Caco-2 (cell line): ENCODE data around the gene ARPC1B. TPM values are rescaled to one million over a fixed set of nuclear protein-coding genes. Genes with fewer than 3 reads are reported as not detected.

Experiments
- BruUV-seq: library from RNA; stranded (reverse); fragments of 400-500 nt; replicated peaks from 2 replicates; lab custom pipeline; 2021; lab: Mats Ljungman, UMichigan
- CTCF ChIA-PET: fragments of 300-600 bp; sonication (Branson Sonifier 250); formaldehyde crosslinking; loops from one replicate; lab custom pipeline; 2022; ENCODE audit warnings: antibody characterized with exemption; lab: Charles Lee
- POLR2A ChIA-PET: fragments of 300-600 bp; sonication (Branson Sonifier 250); formaldehyde crosslinking; loops from one replicate; lab custom pipeline; 2022; ENCODE audit warnings: antibody characterized with exemption; lab: Charles Lee
- DNase-seq, 2 experiments: peaks; one replicate each; pipeline versions ENCODE4 v3.0.0 to v3.0.0-alpha.2; 2020 to 2022
- H3K27me3 ChIP-seq: replicated peaks from 2 replicates; pipeline ENCODE4 v1.6.0; 2011; ENCODE audit warnings: low read length; ENCODE audit not compliant: control insufficient read depth, insufficient read depth
- H3K36me3 ChIP-seq: 2 replicates; pipeline ENCODE4 v1.5.1; 2011; ENCODE audit warnings: low read length; ENCODE audit not compliant: control insufficient read depth, insufficient read depth
- H3K4me1 ChIP-seq: fragments of 250-450 bp; sonication (Bioruptor Pico); 2 replicates; pipeline ENCODE4 v1.5.1; 2020; ENCODE audit warnings: mild to moderate bottlenecking
- H3K4me3 ChIP-seq: 2 replicates; pipeline ENCODE4 v1.5.1; 2011; ENCODE audit warnings: low read depth, mild to moderate bottlenecking, control low read depth, low read length
- H3K9me3 ChIP-seq: fragments of 250-450 bp; sonication (Bioruptor Pico); 2 replicates; pipeline ENCODE4 v1.5.1; 2020; ENCODE audit warnings: mild to moderate bottlenecking, moderate library complexity
- H3K27ac Mint-ChIP-seq: one replicate; pipeline ENCODE4 v1.8.0; 2022; ENCODE audit warnings: mixed read lengths; ENCODE audit not compliant: unreplicated experiment
- H3K27me3 Mint-ChIP-seq: one replicate; pipeline ENCODE4 v1.8.0; 2022; ENCODE audit warnings: mixed read lengths; ENCODE audit not compliant: insufficient read depth, unreplicated experiment
- H3K36me3 Mint-ChIP-seq: one replicate; pipeline ENCODE4 v1.8.0; 2022; ENCODE audit warnings: mild to moderate bottlenecking, mixed read lengths; ENCODE audit not compliant: insufficient read depth, unreplicated experiment
- H3K4me1 Mint-ChIP-seq: one replicate; pipeline ENCODE4 v1.8.0; 2022; ENCODE audit warnings: low read depth, mixed read lengths; ENCODE audit not compliant: unreplicated experiment
- H3K4me3 Mint-ChIP-seq: one replicate; pipeline ENCODE4 v1.8.0; 2022; ENCODE audit warnings: mild to moderate bottlenecking, moderate library complexity, mixed read lengths; ENCODE audit not compliant: unreplicated experiment
- H3K9me3 Mint-ChIP-seq: one replicate; pipeline ENCODE4 v1.8.0; 2022; ENCODE audit warnings: mixed read lengths; ENCODE audit not compliant: unreplicated experiment
- CTCF ChIP-seq, 2 experiments: fragments of 200-600 bp in 1 of 2; IDR thresholded peaks; 1 replicate in 1 of 2; 2 replicates in 1 of 2; pipeline versions ENCODE4 v1.5.1 to v1.8.0; 2011 to 2022; ENCODE audit warnings: antibody characterized with exemption in 1 of 2, control low read depth in 1 of 2, inconsistent platforms in 1 of 2, low read depth in 1 of 2, low read length in 1 of 2, mild to moderate bottlenecking in 1 of 2, moderate library complexity in 1 of 2; ENCODE audit not compliant: insufficient read depth in 1 of 2, severe bottlenecking in 1 of 2, unreplicated experiment in 1 of 2
- intact Hi-C: fragments of 100-400 bp; cut with micrococcal nuclease; formaldehyde crosslinking; loops from one replicate; pipeline ENCODE4 v1.10.0; 2022; ENCODE audit not compliant: unreplicated experiment
- total RNA-seq: library from RNA; stranded (reverse); gene quantifications from 2 replicates; pipeline ENCODE4 v1.2.3, GENCODE V29; 2022

The ARPC1B gene
- total RNA-seq, 1 experiment from 2014 or later: 128 TPM

- Mint-ChIP-seq H3K4me3 (peak overlapping the region; percentile 77), H3K4me1 (peaks cover 22% of the 10 kb centered on the region), H3K27me3 (no peaks in the 10 kb centered on the region), H3K9me3 (no peaks in the 10 kb centered on the region), H3K36me3 (peaks cover 49% of the 10 kb centered on the region), H3K27ac (peak overlapping the region; percentile 95)
- Histone ChIP-seq H3K27me3 (no peaks in the 10 kb centered on the region), H3K4me1 (peaks cover 35% of the 10 kb centered on the region), H3K36me3 (no peaks in the 10 kb centered on the region), H3K9me3 (no peaks in the 10 kb centered on the region), H3K4me3 (peak overlapping the region; percentile 91)
- ChIA-PET POLR2A (interaction anchor here (0.8 to 1.5 kb wide), 5 partner anchors 17 to 131 kb away, joined by 3 to 17 read pairs (median 3); partner anchors contain the start of genes ARPC1A, BUD31, PDAP1 and ZKSCAN5), CTCF (interaction anchor here (1.2 kb wide), 1 partner anchor 35 kb away, joined by 5 read pairs; the partner anchor contains the start of genes BUD31 and PDAP1)
- TF ChIP-seq CTCF (IDR thresholded peaks at IDR 0.05; ENCODE audit: insufficient read depth in 1 of 2, low read depth in 1 of 2, low read length in 1 of 2, severe bottlenecking in 1 of 2, unreplicated experiment in 1 of 2): no peak
- intact Hi-C loops: loop anchor here (2.0 kb wide), 1 partner anchor 35 kb away; the partner anchor contains the start of genes BUD31 and PDAP1
- DNase-seq: no peak
- TSS peak; percentile 22 for BruUV-seq
Measured at GRCh38 chr7:99373091-99374066, 1.2 kb upstream of the ARPC1B start.

GRCh38 chr7:99375070-99375807 is 709 bp downstream of the ARPC1B start:
- peaks cover 15% of the 10 kb centered on the region for H3K4me1 Mint-ChIP-seq
- intact Hi-C loops: no loop called here
- H3K27ac Mint-ChIP-seq: no peak overlapping the region
- Histone ChIP-seq H3K4me1 (peaks cover 26% of the 10 kb centered on the region), H3K36me3 (no peaks in the 10 kb centered on the region), H3K4me3 (peak overlapping the region; percentile 91), H3K27me3 (no peaks in the 10 kb centered on the region), H3K9me3 (no peaks in the 10 kb centered on the region)
- ChIA-PET POLR2A (interaction anchor here (0.6 to 0.7 kb wide), 3 partner anchors 37 to 377 kb away, joined by 3 to 13 read pairs (median 9); no protein-coding TSS in a partner anchor), CTCF (interaction anchor here (0.7 kb wide), 1 partner anchor 1362 kb away, joined by 9 read pairs; no protein-coding TSS in a partner anchor)
- peak; percentile 75 to 79 for DNase-seq
- H3K27me3 Mint-ChIP-seq: no peaks in the 10 kb centered on the region
- no peaks in the 10 kb centered on the region for H3K9me3 Mint-ChIP-seq
- BruUV-seq: no TSS peak
- TF ChIP-seq CTCF (IDR thresholded peaks at IDR 0.05; ENCODE audit: insufficient read depth in 1 of 2, low read depth in 1 of 2, low read length in 1 of 2, severe bottlenecking in 1 of 2, unreplicated experiment in 1 of 2): no peak
- peaks cover 55% of the 10 kb centered on the region for H3K36me3 Mint-ChIP-seq
- peak overlapping the region; percentile 77 for H3K4me3 Mint-ChIP-seq
